HG02852 (cell line): ENCODE results near the gene LRRC26.
A peak's percentile ranks its signal among the peaks of the same experiment; 100 is the strongest.
"Not testable (repeated sequence)": the region's sequence is repeated elsewhere in the genome, so short reads cannot be mapped to it uniquely, and the experiment has no call there.

Experiments used
- ATAC-seq: cut with Tn5 transposase; IDR thresholded peaks from one replicate; pipeline ENCODE4 v1.9.1; 2021; ENCODE audit warnings: mild to moderate bottlenecking, moderate library complexity; ENCODE audit not compliant: unreplicated experiment

The LRRC26 gene

GRCh38 chr9:137139468-137140150, 30.2 kb downstream of the LRRC26 start:
- no peak for ATAC-seq

- ATAC-seq, result no peak
Measured at GRCh38 chr9:137138722-137139467, 31.0 kb downstream of the LRRC26 start, which contains the start of gene GRIN1. Gene GRIN1 (plus strand): TSS chr9:137139154. CDS start chr9:137139487, 333 bp downstream.

GRCh38 chr9:137138058-137138721, 31.7 kb downstream of the LRRC26 start:
- no peak for ATAC-seq

- no peak for ATAC-seq
Measured at GRCh38 chr9:137136881-137137607, 32.8 kb downstream of the LRRC26 start.

GRCh38 chr9:137136261-137136880, 33.5 kb downstream of the LRRC26 start:
- no peak for ATAC-seq

- not testable (repeated sequence) for ATAC-seq
Measured at GRCh38 chr9:137135154-137135553, 34.7 kb downstream of the LRRC26 start.

GRCh38 chr9:137134191-137134590, 35.7 kb downstream of the LRRC26 start:
- ATAC-seq, result no peak

- peak; percentile 18 for ATAC-seq
Measured at GRCh38 chr9:137130176-137130755, 39.6 kb downstream of the LRRC26 start.

GRCh38 chr9:137129456-137130175, 40.2 kb downstream of the LRRC26 start:
- ATAC-seq, result peak; percentile 81

- ATAC-seq, result peak; percentile 10
Measured at GRCh38 chr9:137128862-137129455, 40.9 kb downstream of the LRRC26 start.

- ATAC-seq, result no peak
Measured at GRCh38 chr9:137128158-137128861, 41.5 kb downstream of the LRRC26 start.

GRCh38 chr9:137127301-137128157, 42.3 kb downstream of the LRRC26 start:
- no peak for ATAC-seq

GRCh38 chr9:137126786-137127185, 43.1 kb downstream of the LRRC26 start:
- ATAC-seq, result no peak

- not testable (repeated sequence) for ATAC-seq
Measured at GRCh38 chr9:137123952-137124462, 45.8 kb downstream of the LRRC26 start.

GRCh38 chr9:137123468-137123837, 46.4 kb downstream of the LRRC26 start:
- peak; percentile 49 for ATAC-seq

- not testable (repeated sequence) for ATAC-seq
Measured at GRCh38 chr9:137122796-137123467, 46.9 kb downstream of the LRRC26 start.
